Mucosa of stomach (tissue), 1 donor: ENCODE data around the gene C19orf81.
"Not testable (repeated sequence)": the region's sequence is repeated elsewhere in the genome, so short reads cannot be mapped to it uniquely, and the experiment has no call there.

Experiments used
- H3K27me3 ChIP-seq: one replicate; pipeline ENCODE4 v1.7.0; 2013; ENCODE audit warnings: mild to moderate bottlenecking, low read length; ENCODE audit not compliant: control insufficient read depth, insufficient read depth
- H3K36me3 ChIP-seq: one replicate; pipeline ENCODE4 v1.7.0; 2013; ENCODE audit warnings: low read length; ENCODE audit not compliant: control insufficient read depth, insufficient read depth
- H3K4me1 ChIP-seq: one replicate; pipeline ENCODE4 v1.7.0; 2013; ENCODE audit warnings: mild to moderate bottlenecking, low read length; ENCODE audit not compliant: control insufficient read depth, insufficient read depth
- H3K4me3 ChIP-seq: one replicate; pipeline ENCODE4 v1.7.0; 2013; ENCODE audit warnings: low read length
- H3K9ac ChIP-seq: one replicate; pipeline ENCODE4 v1.7.0; 2013; ENCODE audit warnings: mild to moderate bottlenecking, low read length, moderate library complexity
- H3K9me3 ChIP-seq: one replicate; pipeline ENCODE4 v1.7.0; 2013; ENCODE audit warnings: mild to moderate bottlenecking, low read length, moderate library complexity; ENCODE audit not compliant: control insufficient read depth
- donor health status: Pancreatic carcinoma.

C19orf81 gene

GRCh38 chr19:50618379-50618778 lies 30.9 kb upstream of the C19orf81 start:
- not testable (repeated sequence) for H3K9me3 ChIP-seq, H3K27me3 ChIP-seq, H3K4me1 ChIP-seq, H3K9ac ChIP-seq, H3K4me3 ChIP-seq, H3K36me3 ChIP-seq

DNA sequence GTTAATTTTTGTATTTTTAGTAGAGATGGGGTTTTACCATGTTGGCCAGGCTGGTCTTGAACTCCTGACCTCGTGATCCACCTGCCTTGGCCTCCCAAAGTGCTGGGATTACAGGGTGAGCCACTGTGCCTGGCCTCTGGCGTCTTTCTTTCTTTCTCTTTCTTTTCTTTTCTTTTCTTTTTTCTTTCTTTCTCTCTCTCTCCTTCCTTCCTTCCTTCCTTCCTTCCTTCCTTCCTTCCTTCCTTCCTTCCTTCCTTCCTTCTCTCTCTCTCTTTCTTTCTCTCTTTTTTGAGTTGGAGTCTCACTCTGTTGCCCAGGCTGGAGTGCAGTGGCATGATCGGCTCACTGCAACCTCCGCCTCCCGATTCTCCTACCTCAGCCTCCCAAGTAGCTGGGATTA lies 30.1 kb upstream of the C19orf81 start:
- H3K9me3 ChIP-seq, H3K36me3 ChIP-seq, H3K9ac ChIP-seq, H3K4me3 ChIP-seq, H3K4me1 ChIP-seq, H3K27me3 ChIP-seq: not testable (repeated sequence)

DNA sequence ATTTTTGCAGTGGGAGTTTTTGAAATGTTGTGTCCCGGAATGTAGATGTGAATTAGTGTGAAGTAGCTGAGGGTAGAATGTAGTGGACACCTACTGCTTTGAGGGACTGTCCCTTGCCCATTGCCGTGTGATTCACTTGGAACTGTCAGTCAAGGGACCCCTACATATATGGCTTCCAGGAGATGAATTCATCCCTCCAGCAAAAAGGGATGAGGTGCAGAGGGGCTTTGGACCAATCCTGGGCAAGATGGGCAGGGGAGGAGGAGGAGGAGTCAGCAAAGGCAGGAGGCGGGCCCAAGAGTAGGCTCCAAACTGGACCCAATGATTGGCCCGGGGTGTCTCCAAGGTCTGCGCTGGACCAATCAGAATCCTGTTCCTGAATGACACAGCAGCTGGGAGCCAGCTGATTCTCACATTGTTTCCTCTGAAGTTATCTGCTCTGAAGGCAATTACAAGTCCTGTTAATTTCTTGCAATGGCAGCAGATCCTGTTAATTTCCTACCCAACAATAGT lies 28.8 kb upstream of the C19orf81 start:
- not testable (repeated sequence) for H3K9me3 ChIP-seq, H3K9ac ChIP-seq

DNA sequence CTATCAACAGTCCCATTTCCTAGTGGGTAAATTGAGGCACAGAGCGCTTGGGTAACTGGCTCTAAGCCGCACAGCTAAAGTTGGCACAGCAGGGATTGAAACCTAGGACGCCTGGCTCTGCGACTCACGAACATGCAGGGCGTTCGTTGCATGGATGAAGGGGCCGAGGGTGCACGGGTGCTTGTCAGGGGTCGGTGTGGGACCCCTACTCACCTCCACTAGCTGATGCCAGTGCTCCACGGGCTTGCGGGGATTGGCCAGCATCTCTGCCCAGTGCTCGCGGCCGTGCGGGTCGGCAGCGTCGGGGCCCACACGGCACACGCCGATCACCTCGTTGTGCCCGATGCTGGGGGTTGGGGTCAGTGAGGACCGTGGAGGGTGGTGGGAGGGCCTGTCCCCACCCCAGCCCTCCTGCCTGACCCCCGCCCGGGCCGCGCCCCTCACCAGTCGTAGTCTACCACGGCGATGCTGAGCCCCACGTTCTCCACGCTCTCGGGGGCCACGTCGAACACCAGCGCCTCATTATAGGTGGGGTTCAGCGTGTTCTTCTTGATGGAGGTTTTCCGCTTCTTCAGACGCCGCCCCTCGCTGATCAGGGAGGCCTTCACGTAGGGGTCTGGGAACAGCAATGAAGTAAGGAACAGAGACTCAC lies 24.2 kb upstream of the C19orf81 start:
- no peaks in the 10 kb centered on the region for H3K4me1 ChIP-seq
- no peaks in the 10 kb centered on the region for H3K36me3 ChIP-seq
- no peak overlapping the region for H3K9ac ChIP-seq
- no peaks in the 10 kb centered on the region for H3K9me3 ChIP-seq
- H3K4me3 ChIP-seq: no peak overlapping the region
- H3K27me3 ChIP-seq: no peaks in the 10 kb centered on the region

More for the DNA sequence above, 28.8 kb upstream of the C19orf81 start:
- not testable (repeated sequence) for H3K4me3 ChIP-seq, H3K27me3 ChIP-seq, H3K4me1 ChIP-seq, H3K36me3 ChIP-seq

- Histone ChIP-seq H3K9ac (no peak overlapping the region), H3K36me3 (no peaks in the 10 kb centered on the region), H3K9me3 (no peaks in the 10 kb centered on the region), H3K27me3 (no peaks in the 10 kb centered on the region), H3K4me1 (no peaks in the 10 kb centered on the region), H3K4me3 (no peak overlapping the region)
Observed at GRCh38 chr19:50626011-50626410, 23.2 kb upstream of the C19orf81 start.

- no peaks in the 10 kb centered on the region for H3K4me1 ChIP-seq
- no peak overlapping the region for H3K9ac ChIP-seq
Observed at GRCh38 chr19:50626795-50627194, 22.4 kb upstream of the C19orf81 start.

GRCh38 chr19:50628146-50628545 lies 21.1 kb upstream of the C19orf81 start:
- H3K9ac ChIP-seq: no peak overlapping the region
- no peaks in the 10 kb centered on the region for H3K36me3 ChIP-seq
- H3K4me3 ChIP-seq: no peak overlapping the region
- H3K9me3 ChIP-seq: no peaks in the 10 kb centered on the region
- H3K27me3 ChIP-seq: no peaks in the 10 kb centered on the region
- no peaks in the 10 kb centered on the region for H3K4me1 ChIP-seq

More at GRCh38 chr19:50626795-50627194, 22.4 kb upstream of the C19orf81 start:
- Histone ChIP-seq H3K27me3 (no peaks in the 10 kb centered on the region), H3K9me3 (no peaks in the 10 kb centered on the region), H3K4me3 (no peak overlapping the region), H3K36me3 (no peaks in the 10 kb centered on the region)

- no peaks in the 10 kb centered on the region for H3K27me3 ChIP-seq
Observed at GRCh38 chr19:50628551-50628950, 20.7 kb upstream of the C19orf81 start.

DNA sequence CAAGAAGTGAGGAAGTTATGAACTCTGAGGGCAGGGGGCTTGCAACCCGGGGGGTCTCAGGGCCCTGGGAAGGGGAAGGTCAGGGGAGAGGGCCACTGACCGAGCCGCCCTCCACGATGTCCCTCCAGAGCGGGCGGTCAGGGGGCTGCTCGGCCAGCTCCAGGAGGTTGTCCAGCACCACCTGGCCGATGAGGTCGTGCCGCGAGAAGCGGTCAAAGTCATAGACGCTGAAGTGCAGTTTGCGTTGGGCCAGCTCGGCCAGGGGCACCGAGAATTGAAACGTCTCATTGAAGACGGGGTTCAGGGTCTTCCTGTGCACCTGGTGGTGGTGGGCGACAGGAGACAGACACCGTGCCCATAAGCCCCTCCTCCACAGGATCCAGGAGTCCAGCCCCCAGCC lies 20.1 kb upstream of the C19orf81 start:
- H3K9ac ChIP-seq: no peak overlapping the region
- peaks cover 7% of the 10 kb centered on the region for H3K9me3 ChIP-seq
- no peak overlapping the region for H3K4me3 ChIP-seq
- H3K36me3 ChIP-seq: no peaks in the 10 kb centered on the region
- no peaks in the 10 kb centered on the region for H3K27me3 ChIP-seq
- no peaks in the 10 kb centered on the region for H3K4me1 ChIP-seq

More at GRCh38 chr19:50628551-50628950, 20.7 kb upstream of the C19orf81 start:
- Histone ChIP-seq H3K36me3 (no peaks in the 10 kb centered on the region), H3K4me1 (no peaks in the 10 kb centered on the region), H3K9ac (no peak overlapping the region), H3K4me3 (no peak overlapping the region), H3K9me3 (peaks cover under 1% of the 10 kb centered on the region)

- no peaks in the 10 kb centered on the region for H3K36me3 ChIP-seq
- H3K9ac ChIP-seq: no peak overlapping the region
- H3K4me3 ChIP-seq: no peak overlapping the region
- H3K4me1 ChIP-seq: no peaks in the 10 kb centered on the region
- no peaks in the 10 kb centered on the region for H3K27me3 ChIP-seq
- H3K9me3 ChIP-seq: peaks cover 11% of the 10 kb centered on the region
Observed at GRCh38 chr19:50629801-50630200, 19.4 kb upstream of the C19orf81 start.

DNA sequence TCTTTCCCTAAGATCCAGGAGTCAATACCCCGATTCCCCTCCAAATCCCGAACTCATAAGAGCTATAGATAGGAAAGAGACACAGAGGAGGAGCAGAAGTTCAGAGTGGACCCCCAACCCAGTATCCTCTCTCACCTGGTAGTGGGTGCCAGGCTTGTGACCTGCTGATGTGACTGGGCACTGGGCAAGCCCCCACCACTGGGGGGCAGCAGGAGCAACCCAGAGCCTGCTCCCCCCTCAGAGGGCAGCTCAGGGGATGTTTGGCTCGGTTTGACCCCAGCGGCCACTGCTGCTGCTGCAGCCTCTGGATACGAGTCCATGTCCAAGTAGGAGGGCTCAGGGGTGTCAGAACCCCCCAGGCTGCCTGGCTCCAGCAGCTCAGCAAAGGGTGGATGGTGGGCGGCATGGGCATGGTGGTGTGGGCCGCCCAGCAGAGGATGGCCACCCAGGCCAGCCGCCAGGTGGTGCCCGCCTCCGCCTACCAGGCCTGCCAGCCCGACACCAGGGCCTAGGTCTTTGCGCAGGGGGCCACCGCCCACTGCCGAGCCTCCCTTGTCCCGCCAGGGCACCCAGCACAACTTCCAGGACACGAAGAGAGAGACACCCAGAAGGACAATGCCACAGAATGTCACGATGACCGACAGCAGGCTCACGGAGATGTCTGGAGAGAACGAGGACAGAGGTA lies 17.0 kb upstream of the C19orf81 start:
- no peak overlapping the region for H3K9ac ChIP-seq
- peaks cover 7% of the 10 kb centered on the region for H3K27me3 ChIP-seq
- no peaks in the 10 kb centered on the region for H3K36me3 ChIP-seq
- no peaks in the 10 kb centered on the region for H3K4me1 ChIP-seq
- peaks cover 11% of the 10 kb centered on the region for H3K9me3 ChIP-seq
- no peak overlapping the region for H3K4me3 ChIP-seq

DNA sequence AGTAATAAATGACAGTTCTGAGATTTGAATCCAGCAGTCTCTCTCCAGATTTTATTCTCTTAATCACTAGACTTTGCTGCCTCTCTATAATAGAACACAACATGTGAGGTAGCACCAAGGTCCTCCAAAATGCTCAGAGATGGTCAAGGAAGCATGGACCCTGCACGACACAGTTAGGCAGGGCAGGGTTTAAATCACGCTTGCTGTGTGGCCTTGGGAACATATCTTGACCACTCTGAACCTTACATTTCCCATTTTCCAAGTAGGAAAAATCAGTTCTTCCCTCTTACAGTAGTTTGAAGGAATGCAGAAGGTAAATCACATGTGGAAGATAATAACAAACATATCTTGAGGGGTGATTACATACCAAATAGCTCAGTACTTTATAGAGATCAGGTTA lies 15.9 kb upstream of the C19orf81 start:
- Histone ChIP-seq H3K4me3 (no peak overlapping the region), H3K9me3 (peaks cover 11% of the 10 kb centered on the region), H3K36me3 (no peaks in the 10 kb centered on the region), H3K4me1 (no peaks in the 10 kb centered on the region), H3K9ac (no peak overlapping the region), H3K27me3 (peaks cover 17% of the 10 kb centered on the region)
